H9 (cell line): ENCODE measurements around the gene GATA1. TPM values are rescaled to one million over a fixed set of nuclear protein-coding genes. Genes with fewer than 3 reads are reported as not detected.

Experiments
- DNase-seq: peaks from one replicate; pipeline ENCODE4 v3.0.0-alpha.2; 2017
- H2AFZ ChIP-seq: one replicate; pipeline ENCODE4 v1.6.1; 2013; ENCODE audit warnings: mild to moderate bottlenecking, low read length, control low read depth, moderate library complexity
- H2AK5ac ChIP-seq: 2 replicates; pipeline ENCODE4 v1.6.1; 2013; ENCODE audit warnings: low read length, control low read depth, mixed read lengths; ENCODE audit not compliant: insufficient read length
- H2BK120ac ChIP-seq: one replicate; pipeline ENCODE4 v1.6.1; 2013; ENCODE audit warnings: low read depth, mild to moderate bottlenecking, low read length, control low read depth, inconsistent platforms; ENCODE audit not compliant: poor library complexity, severe bottlenecking
- H2BK12ac ChIP-seq: 2 replicates; pipeline ENCODE4 v1.6.1; 2013; ENCODE audit warnings: low read length, control low read depth, mixed read lengths, low read depth; ENCODE audit not compliant: insufficient read length
- H2BK15ac ChIP-seq: 2 replicates; pipeline ENCODE4 v1.6.1; 2013; ENCODE audit warnings: low read depth, low read length, control low read depth
- H2BK20ac ChIP-seq: one replicate; pipeline ENCODE4 v1.6.1; 2013; ENCODE audit warnings: low read depth, mild to moderate bottlenecking, low read length, control low read depth, inconsistent platforms; ENCODE audit not compliant: poor library complexity, severe bottlenecking
- H2BK5ac ChIP-seq: 2 replicates; pipeline ENCODE4 v1.6.1; 2013; ENCODE audit warnings: low read length, control low read depth, mixed read lengths; ENCODE audit not compliant: insufficient read length
- H3K14ac ChIP-seq: 2 replicates; pipeline ENCODE4 v1.6.1; 2013; ENCODE audit warnings: low read length, control low read depth; ENCODE audit not compliant: insufficient read depth
- H3K18ac ChIP-seq: 2 replicates; pipeline ENCODE4 v1.6.1; 2013; ENCODE audit warnings: low read depth, mild to moderate bottlenecking, mixed read lengths, low read length, control low read depth; ENCODE audit not compliant: insufficient read length
- H3K23ac ChIP-seq: 2 replicates; pipeline ENCODE4 v1.6.1; 2013; ENCODE audit warnings: low read length, control low read depth, mixed read lengths, low read depth; ENCODE audit not compliant: insufficient read length
- H3K23me2 ChIP-seq: 2 replicates; pipeline ENCODE4 v1.6.1; 2013; ENCODE audit warnings: low read depth, mild to moderate bottlenecking, mixed read lengths, low read length, control low read depth; ENCODE audit not compliant: insufficient read length, poor library complexity, severe bottlenecking
- H3K27ac ChIP-seq: 2 replicates; pipeline ENCODE4 v1.5.1; 2013; ENCODE audit warnings: low read length, control low read depth, mixed read lengths, low read depth; ENCODE audit not compliant: insufficient read length
- H3K27me3 ChIP-seq: 2 replicates; pipeline ENCODE4 v1.6.1; 2013; ENCODE audit warnings: low read length, control low read depth, inconsistent platforms; ENCODE audit not compliant: insufficient read depth
- H3K4ac ChIP-seq: 2 replicates; pipeline ENCODE4 v1.6.1; 2013; ENCODE audit warnings: low read depth, mild to moderate bottlenecking, control low read depth, inconsistent platforms, low read length, moderate library complexity
- H3K4me1 ChIP-seq: 2 replicates; pipeline ENCODE4 v1.6.1; 2013; ENCODE audit warnings: low read length, control low read depth, inconsistent platforms; ENCODE audit not compliant: insufficient read depth
- H3K4me2 ChIP-seq: 2 replicates; pipeline ENCODE4 v1.6.1; 2013; ENCODE audit warnings: low read length, control low read depth, mixed read lengths; ENCODE audit not compliant: insufficient read length, insufficient read depth
- H3K56ac ChIP-seq: 2 replicates; pipeline ENCODE4 v1.6.1; 2013; ENCODE audit warnings: low read depth, mild to moderate bottlenecking, mixed read lengths, low read length, control low read depth; ENCODE audit not compliant: insufficient read length
- H3K79me1 ChIP-seq: 2 replicates; pipeline ENCODE4 v1.6.1; 2013; ENCODE audit warnings: low read depth, mild to moderate bottlenecking, moderate library complexity, low read length, control low read depth, inconsistent platforms; ENCODE audit not compliant: insufficient read depth, poor library complexity, severe bottlenecking
- H3K79me2 ChIP-seq: 2 replicates; pipeline ENCODE4 v1.6.1; 2013; ENCODE audit warnings: low read length, control low read depth, inconsistent platforms; ENCODE audit not compliant: insufficient read depth
- H3K9ac ChIP-seq: 2 replicates; pipeline ENCODE4 v1.6.1; 2013; ENCODE audit warnings: low read length, control low read depth, mixed read lengths; ENCODE audit not compliant: insufficient read length; ENCODE audit errors: extremely low read depth
- H3K9me3 ChIP-seq: one replicate; pipeline ENCODE4 v1.6.1; 2013; ENCODE audit warnings: low read depth, low read length, inconsistent platforms; ENCODE audit not compliant: control insufficient read depth
- H3T11ph ChIP-seq: one replicate; pipeline ENCODE4 v1.6.1; 2013; ENCODE audit warnings: mild to moderate bottlenecking, low read length, control low read depth, inconsistent platforms
- H4K20me1 ChIP-seq: one replicate; pipeline ENCODE4 v1.6.1; 2013; ENCODE audit not compliant: control insufficient read depth, insufficient read length, insufficient read depth
- H4K5ac ChIP-seq: 2 replicates; pipeline ENCODE4 v1.6.1; 2013; ENCODE audit warnings: low read depth, mild to moderate bottlenecking, mixed read lengths, low read length, control low read depth; ENCODE audit not compliant: insufficient read length
- H4K8ac ChIP-seq: replicated peaks from 2 replicates; pipeline ENCODE4 v1.6.1; 2013; ENCODE audit warnings: low read length, control low read depth, mixed read lengths, low read depth; ENCODE audit not compliant: insufficient read length
- H4K91ac ChIP-seq: 2 replicates; pipeline ENCODE4 v1.6.1; 2013; ENCODE audit warnings: low read depth, mild to moderate bottlenecking, moderate library complexity, mixed read lengths, low read length, control low read depth; ENCODE audit not compliant: insufficient read length
- H3K27ac Mint-ChIP-seq, 3 experiments: 2 replicates in 2 of 3; 3 replicates in 1 of 3; pipeline ENCODE4 v1.8.0; 2020 to 2021; ENCODE audit warnings: mixed read lengths in 3 of 3, mild to moderate bottlenecking in 1 of 3, moderate library complexity in 1 of 3
- H3K27me3 Mint-ChIP-seq: 2 replicates; pipeline ENCODE4 v1.8.0; 2021; ENCODE audit warnings: low read depth, mild to moderate bottlenecking, moderate library complexity, mixed read lengths
- H3K36me3 Mint-ChIP-seq, 3 experiments: 2 replicates in 2 of 3; 3 replicates in 1 of 3; pipeline ENCODE4 v1.8.0; 2020 to 2021; ENCODE audit warnings: low read depth in 3 of 3, mixed read lengths in 3 of 3; ENCODE audit not compliant: insufficient read depth in 1 of 3
- H3K4me1 Mint-ChIP-seq, 2 experiments: 2 replicates each; pipeline ENCODE4 v1.8.0; 2020; ENCODE audit warnings: mixed read lengths in 2 of 2
- H3K4me3 Mint-ChIP-seq, 2 experiments: 2 replicates in 1 of 2; 3 replicates in 1 of 2; pipeline ENCODE4 v1.8.0; 2020 to 2021; ENCODE audit warnings: mild to moderate bottlenecking in 2 of 2, mixed read lengths in 2 of 2, moderate library complexity in 1 of 2
- H3K9me3 Mint-ChIP-seq, 2 experiments: 2 replicates in 1 of 2; 3 replicates in 1 of 2; pipeline ENCODE4 v1.8.0; 2020; ENCODE audit warnings: mild to moderate bottlenecking in 2 of 2, mixed read lengths in 2 of 2, moderate library complexity in 1 of 2
- CTCF ChIP-seq: fragments of 200-600 bp; sonication (generic); conservative IDR thresholded peaks from 3 replicates; pipeline ENCODE4 v1.8.0; 2021; ENCODE audit warnings: antibody characterized with exemption, mild to moderate bottlenecking
- WGBS: extraction: QIAGEN DNeasy Blood & Tissue Kit; methylation state at CpG from one replicate; pipeline ENCODE4 v1.1.7; 2013; ENCODE audit warnings: missing lambda C conversion rate, low lambda C conversion rate, mixed read lengths; ENCODE audit not compliant: insufficient read length; ENCODE audit errors: extremely low coverage; 5-methylcytosine and 5-hydroxymethylcytosine counted together
- long read RNA-seq: library from polyadenylated mRNA; unstranded; transcript quantifications from one replicate; pipeline ENCODE4 v2.0.0, GENCODE V29; 2020
- total RNA-seq: library from RNA; stranded (reverse); gene quantifications from 2 replicates; pipeline ENCODE4 v1.2.1, GENCODE V29; 2021

The GATA1 gene
- not detected in 2 replicates for total RNA-seq
- long read RNA-seq = 0 reads

- TF ChIP-seq CTCF = no peak
- Mint-ChIP-seq H3K36me3 (peaks cover 0 to 3% (median 2%) of the 10 kb centered on the region in 3 experiments; a peak in 3 of 7 replicates), H3K27me3 (peaks cover 18% of the 10 kb centered on the region), H3K4me1 (0 out of 4 replicates have a peak, but pooled peaks cover 0 to under 1% of the 10 kb centered on the region in 2 experiments), H3K4me3 (peak within 1 kb of the TSS in 1 of 2 experiments; percentile 42; a peak in 2 of 5 replicates), H3K9me3 (peaks cover 62 to 80% of the 10 kb centered on the region in 2 experiments), H3K27ac (peak within 1 kb of the TSS in 1 of 3 experiments; percentile 51; a peak in 1 of 7 replicates)
- no peak within 1 kb of the TSS for H3K14ac ChIP-seq
- H3K9ac ChIP-seq = no peak within 1 kb of the TSS
- no peak within 1 kb of the TSS for H4K91ac ChIP-seq
- no peak within 1 kb of the TSS for H2BK15ac ChIP-seq
- H3K56ac ChIP-seq = no peak within 1 kb of the TSS
- no peak within 1 kb of the TSS for H3K23ac ChIP-seq
- H3K79me2 ChIP-seq = no peaks in the 10 kb centered on the region
- H2BK12ac ChIP-seq = no peak within 1 kb of the TSS
- no peaks in the 10 kb centered on the region for H3K27me3 ChIP-seq
- H3K27ac ChIP-seq = no peak within 1 kb of the TSS
- H3K18ac ChIP-seq = no peak within 1 kb of the TSS
- H2AK5ac ChIP-seq = no peak within 1 kb of the TSS
- no peaks in the 10 kb centered on the region for H4K20me1 ChIP-seq
- peaks cover 16% of the 10 kb centered on the region for H3K9me3 ChIP-seq
- H3K4me1 ChIP-seq = no peaks in the 10 kb centered on the region
- H2BK5ac ChIP-seq = no peak within 1 kb of the TSS
- no peak within 1 kb of the TSS for H4K5ac ChIP-seq
- no peak within 1 kb of the TSS for H3K4me2 ChIP-seq
- peak within 1 kb of the TSS; percentile 54 for H2BK120ac ChIP-seq
- H2BK20ac ChIP-seq = no peak within 1 kb of the TSS
- no peak within 1 kb of the TSS for H3K4ac ChIP-seq
- DNase-seq = no peak
- H3K23me2 ChIP-seq = no peaks in the 10 kb centered on the region
- no peak within 1 kb of the TSS for H3T11ph ChIP-seq
- H3K79me1 ChIP-seq = no peaks in the 10 kb centered on the region
- no peak within 1 kb of the TSS for H2AFZ ChIP-seq
- no peak within 1 kb of the TSS for H4K8ac ChIP-seq
- no CpG with 5 or more reads among the region's 7 CpGs for WGBS
Measured at GRCh38 chrX:48786341-48786800, at the start of gene GATA1. Gene GATA1 (plus strand): TSS chrX:48786590. CDS start chrX:48791110, 4,520 bp downstream.
